ENCODE data around the gene GATAD2A.

DNA sequence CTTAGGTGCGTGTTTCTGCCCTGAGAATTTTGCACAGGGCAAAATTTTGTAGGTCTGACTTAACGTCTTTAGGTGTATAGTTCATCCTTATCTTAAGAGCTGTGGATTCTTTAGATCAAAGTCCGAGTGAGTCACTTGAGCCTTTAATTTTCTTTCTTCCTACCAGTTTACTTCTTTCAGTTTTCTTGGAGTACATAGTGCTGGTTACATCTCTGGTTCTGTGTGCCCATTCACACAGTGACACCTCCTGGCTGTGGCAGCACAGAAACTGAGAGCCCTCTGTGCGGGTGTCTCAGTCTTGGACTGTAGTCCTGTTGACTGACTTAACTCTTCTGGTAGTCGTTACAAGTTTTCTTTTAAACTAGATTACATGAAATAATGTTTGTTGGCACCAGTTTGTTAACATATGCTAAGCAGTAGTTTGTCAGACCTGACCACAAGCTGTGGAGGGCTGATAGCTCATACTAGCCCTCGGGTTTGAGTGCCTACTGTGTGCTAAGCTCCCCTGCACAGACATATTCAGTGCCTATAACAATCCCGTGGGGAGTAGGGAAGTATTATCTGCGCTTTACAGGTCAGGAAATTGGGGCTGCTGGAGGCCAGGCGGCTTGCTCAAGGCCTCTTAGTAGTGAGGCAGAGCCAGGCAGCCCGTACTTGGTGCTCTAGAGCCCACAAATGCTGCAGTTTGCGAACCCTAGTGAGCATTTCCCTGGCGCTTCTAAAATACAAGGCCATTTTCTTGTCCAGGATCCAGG, 1.6 kb downstream of the GATAD2A start:
- TF ChIP-seq SPI1 (IDR thresholded peaks at IDR 0.05; ENCODE audit: borderline replicate concordance, low read depth) (no peak), CTCF (IDR thresholded peaks at IDR 0.05; ENCODE audit: insufficient read depth, low read length) (peak; percentile 17), POLR2AphosphoS5 (IDR thresholded peaks at IDR 0.05; ENCODE audit: low read depth) (no peak; the same call in 1 of the 2 replicates), GABPA (IDR thresholded peaks at IDR 0.05; ENCODE audit: low read depth) (no peak)
- TF ChIP-seq, protein P1, sequence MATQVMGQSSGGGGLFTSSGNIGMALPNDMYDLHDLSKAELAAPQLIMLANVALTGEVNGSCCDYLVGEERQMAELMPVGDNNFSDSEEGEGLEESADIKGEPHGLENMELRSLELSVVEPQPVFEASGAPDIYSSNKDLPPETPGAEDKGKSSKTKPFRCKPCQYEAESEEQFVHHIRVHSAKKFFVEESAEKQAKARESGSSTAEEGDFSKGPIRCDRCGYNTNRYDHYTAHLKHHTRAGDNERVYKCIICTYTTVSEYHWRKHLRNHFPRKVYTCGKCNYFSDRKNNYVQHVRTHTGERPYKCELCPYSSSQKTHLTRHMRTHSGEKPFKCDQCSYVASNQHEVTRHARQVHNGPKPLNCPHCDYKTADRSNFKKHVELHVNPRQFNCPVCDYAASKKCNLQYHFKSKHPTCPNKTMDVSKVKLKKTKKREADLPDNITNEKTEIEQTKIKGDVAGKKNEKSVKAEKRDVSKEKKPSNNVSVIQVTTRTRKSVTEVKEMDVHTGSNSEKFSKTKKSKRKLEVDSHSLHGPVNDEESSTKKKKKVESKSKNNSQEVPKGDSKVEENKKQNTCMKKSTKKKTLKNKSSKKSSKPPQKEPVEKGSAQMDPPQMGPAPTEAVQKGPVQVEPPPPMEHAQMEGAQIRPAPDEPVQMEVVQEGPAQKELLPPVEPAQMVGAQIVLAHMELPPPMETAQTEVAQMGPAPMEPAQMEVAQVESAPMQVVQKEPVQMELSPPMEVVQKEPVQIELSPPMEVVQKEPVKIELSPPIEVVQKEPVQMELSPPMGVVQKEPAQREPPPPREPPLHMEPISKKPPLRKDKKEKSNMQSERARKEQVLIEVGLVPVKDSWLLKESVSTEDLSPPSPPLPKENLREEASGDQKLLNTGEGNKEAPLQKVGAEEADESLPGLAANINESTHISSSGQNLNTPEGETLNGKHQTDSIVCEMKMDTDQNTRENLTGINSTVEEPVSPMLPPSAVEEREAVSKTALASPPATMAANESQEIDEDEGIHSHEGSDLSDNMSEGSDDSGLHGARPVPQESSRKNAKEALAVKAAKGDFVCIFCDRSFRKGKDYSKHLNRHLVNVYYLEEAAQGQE (IDR thresholded peaks at IDR 0.05; ENCODE audit: insufficient replicate concordance, low read depth) = no peak
